ENCODE measurements around the gene PET117.
"Not testable (repeated sequence)": the region's sequence is repeated elsewhere in the genome, so short reads cannot be mapped to it uniquely, and the experiment has no call there.

PET117 gene

DNA sequence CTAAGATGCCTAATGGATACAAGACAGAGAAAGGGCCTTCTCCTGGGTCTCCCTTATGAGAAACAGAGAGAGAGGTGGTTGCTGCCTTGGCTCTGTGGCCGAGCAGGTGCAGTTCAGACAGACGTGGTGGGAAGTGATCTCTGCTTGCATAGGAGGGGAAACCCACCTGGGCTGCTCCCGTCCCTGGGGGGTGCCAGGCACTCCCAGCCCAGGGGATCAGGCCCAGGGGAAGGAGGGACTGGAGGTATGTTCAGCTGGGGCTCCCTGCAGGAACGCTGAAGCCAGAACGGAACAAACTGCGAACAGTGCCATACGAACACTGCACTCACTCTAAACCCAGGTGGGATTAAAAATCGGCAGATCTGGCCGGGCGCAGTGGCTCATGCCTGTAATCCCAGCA is 44.3 kb upstream of the PET117 start:
- no peak for DNase-seq (ENCODE audit: low spot score)
- CTCF ChIA-PET = no interaction called here
- no peak overlapping the region for H3K27ac ChIP-seq
- POLR2A ChIA-PET (ENCODE audit: low non-redundant PET) = no interaction called here
- TF ChIP-seq, protein P1, sequence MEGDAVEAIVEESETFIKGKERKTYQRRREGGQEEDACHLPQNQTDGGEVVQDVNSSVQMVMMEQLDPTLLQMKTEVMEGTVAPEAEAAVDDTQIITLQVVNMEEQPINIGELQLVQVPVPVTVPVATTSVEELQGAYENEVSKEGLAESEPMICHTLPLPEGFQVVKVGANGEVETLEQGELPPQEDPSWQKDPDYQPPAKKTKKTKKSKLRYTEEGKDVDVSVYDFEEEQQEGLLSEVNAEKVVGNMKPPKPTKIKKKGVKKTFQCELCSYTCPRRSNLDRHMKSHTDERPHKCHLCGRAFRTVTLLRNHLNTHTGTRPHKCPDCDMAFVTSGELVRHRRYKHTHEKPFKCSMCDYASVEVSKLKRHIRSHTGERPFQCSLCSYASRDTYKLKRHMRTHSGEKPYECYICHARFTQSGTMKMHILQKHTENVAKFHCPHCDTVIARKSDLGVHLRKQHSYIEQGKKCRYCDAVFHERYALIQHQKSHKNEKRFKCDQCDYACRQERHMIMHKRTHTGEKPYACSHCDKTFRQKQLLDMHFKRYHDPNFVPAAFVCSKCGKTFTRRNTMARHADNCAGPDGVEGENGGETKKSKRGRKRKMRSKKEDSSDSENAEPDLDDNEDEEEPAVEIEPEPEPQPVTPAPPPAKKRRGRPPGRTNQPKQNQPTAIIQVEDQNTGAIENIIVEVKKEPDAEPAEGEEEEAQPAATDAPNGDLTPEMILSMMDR (conservative IDR thresholded peaks at IDR 0.05; ENCODE audit: low read depth) = no peak

DNA sequence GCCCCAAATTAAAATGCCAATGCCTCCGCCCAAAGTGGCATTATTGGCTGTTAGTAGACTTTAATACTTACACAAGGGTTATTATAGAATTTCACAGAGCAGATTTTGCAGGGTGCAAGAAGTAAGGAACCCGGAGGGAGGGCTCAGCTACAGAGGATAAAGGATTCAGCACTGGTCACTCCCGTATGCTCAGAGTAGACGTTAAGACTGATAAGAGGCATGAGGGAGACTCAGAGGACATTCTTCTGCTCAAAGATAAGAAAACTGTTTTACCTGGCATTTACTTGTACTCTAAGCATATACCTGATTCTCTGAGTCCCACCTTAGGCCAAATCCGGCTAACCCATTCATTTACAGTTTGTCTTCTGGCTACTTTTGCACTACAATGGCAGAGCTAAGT is 43.5 kb upstream of the PET117 start:
- ChIA-PET CTCF (no interaction called here), POLR2A (ENCODE audit: low non-redundant PET) (no interaction called here)
- H3K27ac ChIP-seq = no peak overlapping the region
- no peak for DNase-seq (ENCODE audit: low spot score)
- TF ChIP-seq, protein P1 (conservative IDR thresholded peaks at IDR 0.05; ENCODE audit: low read depth) = no peak

DNA sequence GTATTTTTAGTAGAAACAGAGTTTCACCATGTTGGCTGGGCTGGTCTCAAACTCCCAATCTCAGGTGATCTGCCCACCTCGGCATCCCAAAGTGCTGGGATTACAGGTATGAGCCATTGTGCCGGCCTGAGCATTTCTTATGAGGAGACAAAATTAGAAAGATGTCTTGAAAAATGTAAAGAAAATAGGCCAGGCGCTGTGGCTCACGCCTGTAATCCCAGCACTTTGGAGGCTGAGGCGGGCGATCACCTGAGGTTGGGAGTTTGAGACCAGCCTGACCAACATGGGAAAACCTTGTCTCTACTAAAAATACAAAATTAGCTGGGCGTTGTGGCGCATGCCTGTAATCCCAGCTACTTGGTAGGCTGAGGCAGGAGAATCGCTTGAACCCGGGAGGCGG is 37.1 kb upstream of the PET117 start:
- H3K27ac ChIP-seq; DNase-seq (ENCODE audit: low spot score); CTCF ChIA-PET; POLR2A ChIA-PET (ENCODE audit: low non-redundant PET): not testable (repeated sequence)

DNA sequence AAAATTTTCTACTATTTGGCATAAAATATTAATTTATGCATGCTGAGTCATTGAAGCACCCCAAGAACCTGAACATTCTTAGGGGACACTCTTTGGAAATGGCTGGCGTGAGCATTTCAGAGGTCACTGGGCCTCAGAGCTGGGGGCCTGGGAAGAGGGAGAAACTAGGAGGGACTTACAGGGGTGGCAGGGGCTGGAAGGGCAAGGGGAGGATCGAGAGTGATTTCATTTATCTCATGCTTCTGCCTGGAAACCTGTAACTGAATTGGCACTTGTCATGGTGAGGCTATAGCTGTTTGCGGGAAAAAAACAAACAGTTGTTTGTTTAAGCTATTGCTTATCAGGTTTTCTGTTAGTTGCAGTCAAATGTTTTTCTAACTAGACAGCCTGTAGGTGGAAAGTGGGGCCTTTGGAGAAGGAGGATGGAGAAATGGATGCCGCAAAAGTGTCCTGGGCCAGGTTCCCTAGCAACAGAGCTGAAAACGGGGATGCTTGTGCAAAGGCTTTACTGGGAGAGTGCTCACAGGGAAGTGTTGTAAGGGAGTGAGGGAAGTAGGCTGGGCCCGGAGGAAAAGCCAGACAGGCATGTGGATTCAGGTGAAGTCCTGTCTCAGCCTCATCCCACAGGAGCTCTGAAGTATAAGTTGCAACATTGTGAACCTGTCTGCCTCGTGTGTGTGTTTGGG is 36.4 kb upstream of the PET117 start:
- TF ChIP-seq, protein P1 (conservative IDR thresholded peaks at IDR 0.05; ENCODE audit: low read depth) = no peak
- CTCF ChIA-PET = interaction anchor here (0.9 kb wide), 1 partner anchor 28 kb away, joined by 4 read pairs; no protein-coding TSS in a partner anchor
- no peak overlapping the region for H3K27ac ChIP-seq
- POLR2A ChIA-PET (ENCODE audit: low non-redundant PET) = no interaction called here
- DNase-seq (ENCODE audit: low spot score) = no peak

DNA sequence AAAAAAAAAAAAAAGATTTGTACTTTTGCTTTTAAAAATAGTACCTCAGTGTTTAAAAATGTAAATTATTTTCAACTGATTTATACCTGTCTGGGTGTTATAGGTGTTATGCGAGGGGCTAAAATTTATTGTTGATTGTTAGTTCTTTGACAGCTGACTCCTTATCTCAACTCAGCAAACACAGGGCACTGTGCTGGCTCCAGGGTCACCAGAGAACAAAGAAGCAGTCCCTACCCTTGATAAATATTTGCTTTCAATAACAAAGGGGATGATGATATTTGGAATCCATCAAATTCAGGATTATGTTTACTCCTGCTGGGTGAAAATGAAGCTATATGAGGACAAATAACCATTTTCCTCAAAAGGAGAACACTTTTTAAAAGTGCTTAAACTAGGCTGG is 34.2 kb upstream of the PET117 start:
- no peak for DNase-seq (ENCODE audit: low spot score)
- ChIA-PET POLR2A (ENCODE audit: low non-redundant PET) (no interaction called here), CTCF (interaction anchor here (0.7 kb wide), 1 partner anchor 86 kb away, joined by 6 read pairs; no protein-coding TSS in a partner anchor)
- H3K27ac ChIP-seq = no peak overlapping the region
- TF ChIP-seq, protein P1 (conservative IDR thresholded peaks at IDR 0.05; ENCODE audit: low read depth) = no peak

DNA sequence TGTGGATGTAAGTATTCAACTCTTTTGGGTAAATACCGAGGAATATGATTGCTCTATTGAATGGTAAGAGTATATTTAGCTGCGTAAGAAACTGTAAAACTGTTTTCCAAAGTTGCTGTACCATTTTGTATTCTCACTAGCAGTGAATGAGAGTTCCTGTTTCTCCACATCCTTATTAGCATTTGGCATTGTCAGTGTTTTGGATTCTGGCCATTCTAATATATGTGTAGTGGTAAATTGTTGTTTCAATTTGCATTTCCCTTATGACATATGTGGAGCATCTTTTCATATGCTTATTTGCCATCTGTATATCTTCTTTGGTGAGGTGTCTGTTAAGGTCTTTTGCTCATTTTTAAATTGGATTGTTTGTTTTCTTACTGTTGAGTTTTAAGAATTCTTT is 29.3 kb upstream of the PET117 start:
- no peak for DNase-seq (ENCODE audit: low spot score)
- ChIA-PET CTCF (interaction anchor here (1.4 kb wide), 1 partner anchor 17 kb away, joined by 5 read pairs; no protein-coding TSS in a partner anchor), POLR2A (ENCODE audit: low non-redundant PET) (no interaction called here)
- no peak overlapping the region for H3K27ac ChIP-seq
- TF ChIP-seq, protein P1 (conservative IDR thresholded peaks at IDR 0.05; ENCODE audit: low read depth) = no peak

DNA sequence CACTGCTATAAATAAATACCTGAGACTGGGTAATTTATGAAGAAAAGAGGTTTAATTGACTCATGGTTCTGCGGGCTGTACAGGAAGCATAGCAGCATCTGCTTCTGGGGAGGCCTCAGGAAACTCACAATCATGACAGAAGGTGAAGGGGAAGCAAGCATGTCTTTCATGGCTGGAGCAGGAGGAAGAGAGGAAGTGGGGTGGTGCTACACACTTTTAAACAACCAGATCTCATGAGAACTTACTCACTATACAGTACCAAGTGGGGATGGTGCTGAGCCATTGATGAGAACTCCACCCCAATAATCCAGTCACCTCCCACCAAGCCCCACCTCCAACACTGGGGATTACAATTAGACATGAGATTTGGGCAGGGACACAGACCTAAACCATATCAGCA is 9.1 kb upstream of the PET117 start:
- POLR2A ChIA-PET (ENCODE audit: low non-redundant PET); CTCF ChIA-PET; DNase-seq (ENCODE audit: low spot score); H3K27ac ChIP-seq: not testable (repeated sequence)

DNA sequence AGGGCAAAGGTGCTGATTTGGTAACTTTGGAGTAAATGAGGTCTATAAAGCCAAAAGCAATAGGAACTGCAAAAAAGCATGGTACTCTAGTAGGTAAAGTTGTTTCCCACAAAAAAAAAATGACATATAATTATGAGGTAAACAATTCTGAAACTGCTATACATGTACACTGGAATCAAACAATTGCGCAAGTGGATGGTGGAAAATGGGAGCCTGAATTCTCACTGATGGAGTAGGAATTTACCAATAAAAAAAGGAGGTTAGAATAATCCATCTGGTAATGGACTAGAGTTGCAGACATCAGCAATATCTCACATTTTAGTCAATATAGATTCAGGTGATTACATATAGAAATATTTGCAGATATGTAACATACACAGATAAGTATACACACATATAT is 5.0 kb upstream of the PET117 start:
- ChIA-PET CTCF (no interaction called here), POLR2A (ENCODE audit: low non-redundant PET) (no interaction called here)
- no peak for DNase-seq (ENCODE audit: low spot score)
- no peak overlapping the region for H3K27ac ChIP-seq
- TF ChIP-seq, protein P1 (conservative IDR thresholded peaks at IDR 0.05; ENCODE audit: low read depth) = no peak
